HG03196 (cell line): ENCODE results near the gene APOBEC3A.
"Not testable (repeated sequence)": the region's sequence is repeated elsewhere in the genome, so short reads cannot be mapped to it uniquely, and the experiment has no call there.

Source experiments
- ATAC-seq: cut with Tn5 transposase; IDR thresholded peaks from one replicate; pipeline ENCODE4 v1.9.1; 2021; ENCODE audit not compliant: unreplicated experiment

Gene APOBEC3A

DNA sequence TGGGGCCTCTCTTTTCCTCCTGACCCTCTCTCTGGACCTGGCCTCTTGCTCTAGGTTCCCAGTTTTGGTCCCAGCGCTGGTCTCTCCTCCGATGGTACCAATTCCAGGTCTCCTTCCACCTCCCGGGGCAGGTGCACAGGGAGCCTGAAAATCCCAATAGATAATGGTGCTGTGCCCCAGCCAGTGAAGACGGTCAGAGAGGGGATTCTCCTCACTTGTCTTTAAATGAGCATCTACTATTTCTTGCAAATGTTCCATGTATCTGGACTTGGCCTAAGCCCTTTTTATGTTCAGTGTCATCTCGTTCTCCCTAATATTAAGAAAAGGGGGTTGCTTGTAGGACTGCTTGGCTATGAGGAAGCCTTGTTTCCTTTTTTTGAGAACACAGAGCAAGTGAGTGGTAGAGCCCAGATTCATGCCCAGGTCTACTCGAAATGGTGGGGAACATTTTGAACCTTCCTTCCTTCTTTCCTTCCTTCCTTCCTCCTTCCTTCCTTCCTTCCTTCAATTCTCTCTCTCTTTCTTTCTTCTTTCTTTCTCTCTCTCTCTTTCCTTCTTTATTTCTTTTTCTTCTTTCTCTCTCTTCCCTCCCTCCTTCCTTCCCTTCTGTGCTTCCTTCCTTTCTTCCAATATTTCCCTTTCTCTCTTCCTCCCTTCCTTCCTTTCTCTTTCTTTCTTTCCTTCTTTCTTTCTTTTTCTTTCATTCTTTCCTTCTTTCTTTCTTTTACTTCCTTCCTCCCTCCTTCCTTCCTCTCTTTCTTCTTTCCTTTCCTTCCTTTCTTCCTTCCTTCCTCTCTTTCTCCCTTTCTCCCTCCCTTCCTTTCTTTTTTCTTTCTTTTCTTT is 620 bp downstream of the APOBEC3A start:
- no peak for ATAC-seq

DNA sequence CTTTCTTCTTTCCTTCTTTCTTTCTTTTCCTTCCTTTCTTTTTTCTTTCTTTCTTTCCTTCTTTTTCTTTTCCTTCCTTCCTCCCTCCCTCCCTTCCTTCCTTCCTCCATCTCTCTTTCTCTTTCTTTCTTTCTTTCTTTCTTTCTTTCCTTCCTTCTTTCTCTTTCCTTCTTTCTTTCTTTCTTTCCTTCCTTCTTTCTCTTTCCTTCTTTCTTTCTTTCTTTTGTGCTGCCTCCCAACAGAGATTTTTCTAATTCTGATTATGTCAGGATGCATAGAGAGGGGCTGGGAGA is 1.2 kb downstream of the APOBEC3A start:
- ATAC-seq: not testable (repeated sequence)

DNA sequence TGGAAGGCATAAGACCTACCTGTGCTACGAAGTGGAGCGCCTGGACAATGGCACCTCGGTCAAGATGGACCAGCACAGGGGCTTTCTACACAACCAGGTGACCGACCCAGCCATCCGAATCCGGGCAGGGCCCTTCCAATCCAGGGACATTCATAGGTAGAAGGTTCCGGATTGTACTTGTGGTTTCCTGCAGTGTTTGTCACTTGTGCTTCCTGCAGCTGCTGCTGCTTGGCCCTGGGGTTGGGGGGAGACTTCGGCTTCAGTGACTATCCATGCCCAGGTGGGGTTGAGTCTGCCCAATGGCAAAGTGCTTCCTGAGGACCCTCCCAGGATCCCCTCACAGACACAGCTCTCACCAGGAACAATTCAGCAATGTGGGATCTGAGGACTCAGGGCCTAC is 2.2 kb downstream of the APOBEC3A start:
- ATAC-seq: no peak

DNA sequence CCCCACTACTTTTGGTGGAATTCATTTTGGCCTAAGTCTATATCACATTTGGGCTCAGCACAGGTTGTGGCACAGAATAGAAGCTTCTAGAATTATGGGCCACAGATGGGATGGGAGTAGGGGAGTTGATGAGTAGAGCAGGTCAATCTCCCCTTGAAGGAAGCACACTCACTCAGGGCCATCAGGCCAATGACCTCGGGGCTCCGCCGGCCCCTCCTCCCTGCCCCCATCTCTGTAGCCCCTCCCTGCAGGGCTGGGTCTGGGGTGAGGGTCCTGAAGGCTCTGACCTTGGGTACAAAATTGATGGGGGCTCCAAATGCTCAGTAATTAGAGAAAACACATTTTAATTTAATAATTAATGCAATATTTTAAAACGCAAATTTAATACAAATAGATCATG is 3.3 kb downstream of the APOBEC3A start:
- not testable (repeated sequence) for ATAC-seq

DNA sequence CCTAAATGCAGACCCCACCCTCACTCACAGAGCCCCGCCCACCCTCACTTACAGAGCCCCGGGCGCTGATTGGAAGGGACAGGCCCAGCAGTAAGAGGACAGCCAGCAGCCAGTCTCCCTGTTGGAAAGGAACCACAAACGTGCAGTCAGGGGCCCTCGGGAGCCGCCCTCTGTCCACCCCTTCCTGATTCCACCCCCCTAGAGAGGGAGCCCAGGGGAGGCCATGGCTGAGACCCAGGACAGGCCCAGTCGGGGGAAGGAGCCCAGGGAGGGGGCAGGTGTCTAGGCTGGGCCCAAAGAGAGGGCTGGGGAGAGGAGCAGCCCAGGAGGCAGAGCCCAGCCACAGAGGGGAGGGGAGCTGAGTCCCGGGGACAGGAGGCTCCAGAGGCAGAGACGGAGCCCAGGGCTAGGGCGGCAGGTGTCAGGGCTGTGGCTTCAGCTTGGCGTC is 5.9 kb downstream of the APOBEC3A start:
- not testable (repeated sequence) for ATAC-seq

DNA sequence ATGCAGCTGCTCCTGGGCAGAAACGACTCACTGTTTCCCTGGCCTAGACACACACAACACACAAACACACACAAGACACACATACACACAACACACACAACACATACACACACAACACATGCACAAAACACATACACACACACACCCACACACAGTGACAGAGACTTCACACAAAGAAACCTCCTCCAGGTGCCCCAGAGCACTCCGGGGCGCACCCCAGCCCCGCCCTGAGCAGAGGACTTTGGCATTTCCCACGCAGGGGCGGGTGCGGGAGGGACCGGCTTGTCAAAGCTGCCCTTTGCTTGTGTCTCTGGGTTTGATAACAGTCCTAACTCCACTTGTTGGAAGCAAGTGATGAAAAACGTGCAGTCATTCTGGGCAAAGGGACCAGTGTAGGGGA is 6.5 kb downstream of the APOBEC3A start:
- ATAC-seq: no peak

DNA sequence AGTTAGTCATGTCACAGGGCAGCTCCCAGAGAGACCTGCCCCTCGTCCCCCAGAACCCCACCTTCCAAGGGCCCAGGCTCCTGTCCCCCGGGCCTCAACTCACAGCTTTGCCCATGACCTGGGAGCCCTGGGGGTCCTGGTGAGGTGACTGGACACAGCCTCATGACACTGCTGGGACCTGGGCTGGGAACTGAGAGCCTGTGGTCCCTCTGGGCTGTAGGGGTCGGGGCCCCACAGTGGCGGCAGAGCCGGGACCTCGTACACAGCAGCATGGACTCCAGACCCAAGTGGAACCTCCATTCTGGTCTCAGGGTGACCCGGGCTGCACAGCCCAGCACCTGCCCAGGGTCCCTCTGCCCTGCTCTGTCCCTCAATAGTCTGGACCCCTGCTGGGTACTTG is 6.9 kb downstream of the APOBEC3A start:
- ATAC-seq: no peak

DNA sequence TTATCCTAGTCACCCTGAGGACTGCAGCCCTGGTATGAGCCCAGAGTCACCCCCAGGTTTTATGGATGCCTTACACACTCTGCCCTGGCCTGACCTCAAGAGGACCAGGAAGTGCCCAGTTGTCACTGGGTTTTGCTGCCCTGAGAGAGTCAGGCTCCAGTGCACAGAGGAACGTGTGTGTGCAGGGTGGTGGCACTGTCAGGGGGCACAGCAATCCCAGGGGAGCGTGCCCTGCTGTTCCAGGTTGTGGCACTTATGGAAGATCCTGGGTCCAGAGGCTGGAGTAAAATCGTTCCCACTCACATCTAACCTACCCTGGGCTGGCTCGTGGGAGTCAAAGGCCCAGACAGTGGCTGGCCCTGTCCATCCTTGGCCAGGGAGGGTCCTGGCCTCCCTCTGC is 7.6 kb downstream of the APOBEC3A start:
- ATAC-seq: no peak

DNA sequence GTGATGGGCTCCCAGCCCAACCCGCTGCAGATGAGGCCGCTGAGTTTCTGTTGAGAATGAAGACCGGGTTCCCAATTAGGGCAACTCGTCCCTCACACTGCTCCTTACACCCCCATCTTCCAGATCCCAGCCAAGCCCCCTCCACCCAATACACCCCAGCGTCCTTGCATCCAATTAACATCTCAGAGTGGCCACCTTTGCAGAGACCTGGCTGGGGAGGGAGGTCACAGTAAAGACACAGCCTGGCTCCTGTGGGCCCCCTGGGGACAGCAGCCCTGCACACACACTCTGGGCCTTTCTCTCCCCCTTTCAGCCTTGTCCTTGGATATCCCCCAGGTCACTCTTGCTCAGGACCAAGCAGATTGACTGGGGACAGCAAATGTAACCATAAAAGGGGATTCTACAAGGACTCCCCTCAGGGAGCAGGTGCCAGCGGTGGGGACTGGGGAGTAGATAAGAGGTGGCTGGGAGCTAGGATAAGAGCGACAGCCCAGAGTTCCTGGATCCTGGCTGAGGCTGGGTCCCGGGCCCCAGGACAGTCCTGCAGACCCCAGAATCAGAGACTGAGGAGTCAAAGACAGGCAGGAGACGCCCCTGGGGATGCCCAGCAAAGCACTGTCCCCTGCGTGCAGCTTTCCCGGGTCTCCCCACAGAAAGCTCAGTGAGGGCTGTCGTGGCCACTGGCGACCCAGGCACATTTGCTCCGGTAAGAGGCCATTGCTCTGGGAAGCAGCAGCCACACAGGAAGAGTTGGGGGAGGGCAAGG is 8.4 kb downstream of the APOBEC3A start:
- no peak for ATAC-seq

DNA sequence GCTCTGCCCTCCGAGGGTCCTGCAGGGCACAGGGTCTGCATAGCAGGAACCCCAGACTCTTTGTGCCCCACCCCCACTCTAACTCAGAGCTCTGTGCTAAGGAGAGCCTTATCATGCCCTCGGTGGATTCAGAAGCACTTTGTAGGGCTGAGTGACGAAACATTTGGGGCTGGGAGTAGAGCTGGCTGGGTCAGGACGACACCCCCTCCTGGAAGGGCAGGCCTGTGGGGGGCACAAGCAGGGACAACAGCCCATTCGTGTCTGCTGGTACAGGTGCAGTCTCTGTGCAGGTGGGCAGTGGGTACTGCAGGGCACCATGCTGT is 8.9 kb downstream of the APOBEC3A start:
- no peak for ATAC-seq

DNA sequence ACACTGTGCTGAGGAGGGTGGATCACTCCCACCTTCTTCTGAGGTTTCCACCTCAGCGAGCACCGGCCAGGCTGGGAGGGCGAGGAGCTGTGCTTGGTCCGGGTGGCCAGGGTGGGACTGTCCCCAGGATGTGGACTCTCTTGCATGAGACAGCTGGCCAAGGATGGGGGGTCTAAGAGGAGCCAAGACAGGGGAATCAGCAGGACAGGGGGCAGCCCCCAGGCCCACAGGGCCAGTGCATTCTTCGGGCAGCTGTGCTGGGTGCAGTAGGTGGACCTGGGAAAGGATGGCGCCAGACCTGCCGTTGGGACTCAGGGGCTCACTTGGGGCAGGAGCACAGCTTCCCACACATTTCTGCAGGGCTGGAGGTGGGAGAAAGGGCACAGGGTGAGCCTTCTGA is 9.5 kb downstream of the APOBEC3A start:
- ATAC-seq: no peak

DNA sequence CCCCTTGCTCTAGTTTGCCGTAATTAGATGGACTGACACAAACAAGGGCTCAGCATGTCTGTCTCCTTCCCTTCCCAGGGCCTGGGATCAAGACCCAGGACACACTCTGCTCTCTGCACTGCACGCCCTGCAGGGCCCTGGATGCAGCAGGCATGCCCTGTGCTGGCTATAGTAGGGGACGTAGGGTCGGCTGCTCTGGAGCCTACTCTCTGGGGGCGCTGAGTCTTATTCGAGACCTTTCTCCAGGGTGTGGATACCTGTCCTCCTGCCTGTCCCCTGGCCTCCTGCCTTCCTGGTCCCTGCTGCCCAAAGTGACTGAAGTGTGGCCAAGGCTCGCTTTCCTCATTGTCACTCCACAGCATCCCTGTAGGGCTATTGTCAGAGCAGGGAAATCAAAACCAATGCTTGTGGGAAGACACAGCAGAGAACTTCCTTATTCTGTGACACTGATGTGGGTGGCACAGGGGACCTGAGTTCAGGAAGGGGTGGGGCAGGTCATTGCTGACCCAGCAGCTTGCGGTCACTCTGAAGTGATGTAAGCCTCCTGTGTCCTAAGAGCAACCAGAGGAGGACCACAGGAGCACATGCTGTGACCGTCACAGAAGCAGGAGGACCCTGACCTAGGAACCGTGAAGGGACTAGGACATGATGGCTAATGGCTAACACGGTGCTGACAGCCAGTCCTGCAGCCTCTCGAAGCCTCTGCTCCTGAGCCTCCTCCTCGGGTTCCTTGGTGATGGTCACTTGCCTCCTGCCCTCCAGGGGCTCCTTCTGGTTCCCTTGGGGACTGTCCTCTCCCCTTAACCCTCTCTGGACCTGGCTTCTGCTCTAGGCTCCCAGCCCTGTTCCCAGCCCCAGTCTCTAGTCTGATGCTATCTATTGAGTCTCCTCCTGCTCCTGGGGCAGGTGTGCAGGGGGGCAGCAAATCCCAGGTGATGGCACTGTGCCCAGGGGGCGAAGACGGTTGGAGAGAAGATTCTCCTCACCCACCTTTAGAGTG is 10.3 kb downstream of the APOBEC3A start:
- no peak for ATAC-seq

DNA sequence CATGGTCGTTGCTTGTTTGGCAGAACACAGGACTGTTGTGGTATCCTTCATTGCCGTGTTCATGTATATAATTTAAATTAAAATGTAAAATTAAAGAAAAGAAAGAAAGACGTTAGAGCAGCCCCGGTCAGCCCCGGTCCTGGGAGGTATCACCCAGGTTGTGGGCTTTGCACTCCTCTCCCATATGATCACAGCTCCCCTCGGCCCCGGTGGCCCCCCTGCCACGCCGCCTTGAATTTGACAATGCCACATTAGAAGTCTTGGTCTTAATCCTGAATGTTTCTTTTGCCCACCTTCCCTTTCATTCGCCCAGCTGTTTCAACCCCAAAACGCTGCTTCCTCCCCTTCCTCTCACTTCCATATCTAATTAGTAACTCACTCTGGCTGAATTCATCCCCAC is 11.4 kb downstream of the APOBEC3A start:
- no peak for ATAC-seq

DNA sequence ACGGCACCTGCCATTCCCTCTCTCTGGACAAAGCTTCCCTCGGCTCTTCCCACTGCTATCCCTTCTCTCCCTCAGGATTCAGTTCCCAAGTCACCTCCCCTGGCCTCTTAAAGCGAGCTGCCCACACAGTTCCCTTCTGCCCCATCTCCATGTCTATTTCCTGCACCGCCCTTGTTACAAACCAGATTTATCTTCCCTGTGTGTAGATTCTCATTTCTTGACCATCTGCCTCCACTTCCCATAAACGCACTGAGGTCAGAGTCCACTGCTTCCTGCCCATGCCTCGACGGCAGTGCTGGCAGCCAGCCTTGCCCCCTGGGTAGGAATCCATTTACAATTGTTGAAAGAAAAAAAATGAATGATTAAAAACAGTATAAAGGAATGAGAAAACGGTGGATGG is 13.1 kb downstream of the APOBEC3A start:
- no peak for ATAC-seq

DNA sequence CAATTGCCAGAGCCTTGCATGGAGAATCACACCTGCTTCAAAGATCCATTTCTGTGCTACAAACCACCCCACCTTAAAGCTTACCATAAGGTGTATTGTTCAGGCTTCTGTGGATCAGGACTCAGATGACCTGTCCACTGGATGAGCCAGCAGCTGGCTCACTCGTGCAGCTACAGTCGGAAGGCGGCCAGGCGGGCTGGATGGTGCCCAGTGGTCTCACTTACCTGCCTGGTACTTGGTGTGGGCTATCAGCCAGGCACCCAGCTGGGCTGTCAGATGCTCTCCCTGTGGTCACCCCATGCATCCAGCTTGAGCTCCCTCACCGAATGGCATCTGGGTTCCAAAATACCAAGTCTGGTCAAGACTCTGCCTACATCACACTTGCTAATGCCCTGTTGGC is 13.8 kb downstream of the APOBEC3A start:
- ATAC-seq: no peak

DNA sequence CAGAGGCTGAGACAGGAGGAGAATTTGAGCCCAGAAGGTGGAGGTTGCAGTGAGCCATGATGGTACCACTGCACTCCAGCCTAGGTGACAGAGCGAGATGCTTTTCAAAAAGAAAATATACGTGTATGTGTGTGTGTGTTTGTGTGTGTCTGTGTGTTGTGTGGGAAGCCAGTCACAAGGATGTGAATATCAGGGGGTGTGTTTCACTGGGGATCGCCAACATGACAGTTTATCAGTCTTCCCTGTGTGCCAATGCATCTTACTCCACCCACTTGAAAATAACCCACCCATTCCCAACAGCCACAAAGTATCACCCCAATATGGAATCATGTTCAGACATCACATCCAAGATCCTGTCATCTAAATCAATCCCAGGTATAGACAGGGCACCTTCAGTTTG is 14.4 kb downstream of the APOBEC3A start:
- ATAC-seq: no peak

DNA sequence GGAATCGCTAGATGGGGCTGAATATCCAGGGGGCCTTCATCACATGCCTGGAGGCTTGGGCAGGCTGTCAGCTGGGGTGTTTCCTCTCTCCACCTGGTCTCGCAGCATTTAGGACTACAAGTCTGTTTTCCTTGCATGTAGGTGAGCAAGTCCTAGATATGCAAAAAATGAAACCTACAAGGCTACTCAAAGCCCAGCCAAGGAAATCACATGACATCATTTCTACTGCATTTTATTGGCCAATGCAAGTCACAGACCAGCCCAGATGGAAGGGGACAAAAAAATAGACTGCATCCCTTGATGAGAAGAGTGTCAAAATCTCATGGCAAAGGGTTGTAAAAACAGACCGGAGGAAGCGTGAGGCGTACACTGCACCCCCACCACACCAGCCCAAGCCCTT is 15.1 kb downstream of the APOBEC3A start:
- ATAC-seq: no peak

DNA sequence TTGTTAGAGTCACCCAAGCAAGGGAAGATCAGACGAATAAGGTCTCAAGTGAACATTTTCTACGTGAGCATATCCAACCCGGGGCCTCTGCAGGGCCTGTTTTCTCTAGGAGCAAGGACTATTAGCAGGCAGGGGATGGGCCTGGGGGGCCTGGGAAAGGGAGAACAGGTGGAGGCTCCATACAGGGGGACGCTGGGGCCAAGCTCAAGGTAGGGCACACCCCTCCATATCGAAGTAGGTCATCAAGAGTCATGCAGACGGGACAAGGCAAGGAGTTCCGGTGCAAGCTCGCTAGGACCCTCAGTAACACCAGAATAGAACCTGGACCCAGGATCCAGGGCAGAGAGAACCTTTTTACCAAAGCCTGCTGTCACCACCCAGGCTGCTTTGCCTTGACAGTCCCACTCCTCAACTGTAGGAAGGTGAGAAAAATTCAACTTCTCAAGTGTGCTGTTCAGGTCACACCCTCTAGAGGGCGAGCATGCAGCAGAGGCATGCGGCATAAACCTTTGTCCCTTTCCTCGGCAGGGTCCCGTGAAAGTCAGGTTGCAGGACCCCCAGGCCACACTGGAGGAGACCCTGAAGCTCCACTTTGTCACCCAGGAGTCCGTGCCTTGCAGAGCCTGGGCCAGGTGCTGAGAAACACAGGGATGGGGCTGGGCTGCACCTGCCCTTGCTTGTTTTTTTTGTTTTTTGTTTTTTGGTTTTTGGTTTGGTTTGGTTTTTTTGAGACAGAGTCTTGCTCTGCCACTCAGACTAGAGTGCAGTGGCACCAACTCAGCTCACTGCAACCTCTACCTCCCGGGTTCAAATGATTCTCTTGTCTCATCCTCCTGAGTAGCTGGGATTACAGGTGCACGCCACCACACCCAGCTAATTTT is 16.1 kb downstream of the APOBEC3A start:
- ATAC-seq: no peak

DNA sequence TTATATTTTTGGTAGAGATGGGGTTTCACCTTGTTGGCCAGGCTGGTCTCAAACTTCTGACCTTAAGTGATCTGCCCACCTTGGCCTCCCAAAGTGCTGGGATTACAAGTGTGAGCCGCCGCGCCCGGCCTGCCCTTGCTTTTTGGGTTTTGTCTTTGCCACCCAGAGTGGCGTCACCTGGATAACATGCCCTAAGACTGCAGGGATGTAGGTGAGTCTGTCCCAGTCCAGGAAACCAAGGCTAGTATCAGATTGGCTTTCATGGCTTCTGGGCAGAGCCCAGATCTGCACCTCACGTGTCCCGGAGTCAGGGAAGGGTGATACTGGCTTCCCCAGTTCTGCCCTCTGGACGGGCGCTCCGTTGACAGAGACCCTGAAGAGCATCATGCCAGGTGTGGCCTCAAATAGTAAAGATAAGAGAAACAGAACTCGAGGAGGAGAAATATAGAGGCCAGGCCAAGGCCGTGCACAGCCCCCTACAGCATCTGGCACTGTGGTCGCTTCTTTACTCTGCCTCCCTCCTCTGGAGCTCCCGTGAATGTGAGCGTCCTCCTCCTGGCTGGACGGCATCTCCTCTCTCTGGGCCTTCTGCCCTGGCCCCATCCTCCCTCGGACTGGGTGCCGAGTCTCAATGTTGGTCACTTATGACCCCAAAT is 16.9 kb downstream of the APOBEC3A start:
- ATAC-seq: no peak

DNA sequence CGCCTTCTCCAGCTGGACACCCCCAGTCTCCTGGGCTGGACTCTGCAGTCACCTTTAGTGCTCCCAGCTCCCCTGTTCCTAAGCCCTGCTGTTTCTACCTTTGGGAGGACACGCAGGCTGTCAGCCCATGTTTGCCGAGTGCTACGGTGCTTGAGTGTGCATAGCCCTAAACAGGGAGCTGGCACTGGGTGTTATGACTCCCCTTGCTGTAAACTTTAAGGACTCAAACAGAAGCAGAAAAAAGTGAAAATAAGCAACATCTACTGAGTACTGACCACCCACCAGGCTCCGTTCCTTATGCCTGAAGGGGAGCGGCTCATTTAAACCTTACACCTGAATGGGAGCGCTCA is 17.4 kb downstream of the APOBEC3A start:
- ATAC-seq: no peak
